ENCODE data around the gene TMEM217.
"Not testable (repeated sequence)": the region's sequence is repeated elsewhere in the genome, so short reads cannot be mapped to it uniquely, and the experiment has no call there.

The TMEM217 gene

GRCh38 chr6:37257634-37258404 is at the start of gene TMEM217, which contains the start of gene TBC1D22B:
Gene TMEM217 (minus strand): TSS chr6:37258144. CDS start chr6:37219030, 39,114 bp downstream.
Gene TBC1D22B (plus strand): TSS chr6:37257772. CDS start chr6:37257918, 146 bp downstream.
- peak; percentile 86 for DNase-seq

DNA sequence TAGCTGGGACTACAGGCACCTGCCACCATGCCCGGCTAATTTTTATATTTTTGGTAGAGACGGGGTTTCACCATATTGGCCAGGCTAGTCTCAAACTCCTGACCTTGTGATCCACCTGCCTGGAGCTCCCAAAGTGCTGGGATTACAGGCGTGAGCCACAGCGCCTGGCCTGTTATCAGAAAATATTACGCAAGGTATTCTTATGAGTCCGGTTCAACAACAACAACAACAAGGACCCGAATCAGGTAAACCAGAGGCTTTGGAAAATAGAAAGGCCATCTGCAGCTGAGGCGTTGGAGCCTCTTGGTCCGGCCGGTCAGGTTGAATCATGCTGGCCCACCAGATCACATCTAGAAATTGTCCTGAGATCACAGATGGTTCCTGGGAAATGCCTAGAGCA is 49.5 kb upstream of the TMEM217 start:
- not testable (repeated sequence) for DNase-seq

GRCh38 chr6:37306624-37307222 is 48.8 kb upstream of the TMEM217 start:
- DNase-seq: no peak

DNA sequence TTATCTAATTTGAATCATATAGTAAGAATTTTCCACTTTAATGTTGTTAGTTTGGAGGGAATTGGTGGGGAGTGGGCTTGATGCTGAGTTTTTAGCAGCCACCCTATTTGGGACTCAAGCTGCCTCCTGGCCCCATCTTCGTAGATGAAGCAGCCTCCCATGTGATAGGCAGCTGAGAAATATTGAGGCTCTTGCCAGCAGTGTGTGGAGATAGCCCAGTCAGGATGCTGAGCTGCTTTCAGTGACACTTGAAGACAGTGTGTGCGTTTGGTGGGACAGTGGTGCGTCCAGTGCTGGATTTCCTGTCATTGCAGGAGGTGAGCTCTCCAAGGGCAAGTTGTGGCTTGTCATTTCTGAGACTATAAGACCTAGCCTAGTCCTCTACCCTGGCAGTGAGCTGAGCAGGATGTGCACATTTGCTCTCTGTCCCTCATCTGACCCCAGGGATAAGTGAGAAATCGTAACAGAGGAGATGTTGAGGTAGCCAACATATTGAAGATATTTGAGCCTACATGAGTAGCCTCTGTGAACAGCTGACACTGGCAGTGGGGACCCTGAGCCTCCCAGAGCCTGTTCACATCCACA is 48.0 kb upstream of the TMEM217 start:
- no peak for DNase-seq

GRCh38 chr6:37304766-37305165 is 46.8 kb upstream of the TMEM217 start:
- DNase-seq: no peak

DNA sequence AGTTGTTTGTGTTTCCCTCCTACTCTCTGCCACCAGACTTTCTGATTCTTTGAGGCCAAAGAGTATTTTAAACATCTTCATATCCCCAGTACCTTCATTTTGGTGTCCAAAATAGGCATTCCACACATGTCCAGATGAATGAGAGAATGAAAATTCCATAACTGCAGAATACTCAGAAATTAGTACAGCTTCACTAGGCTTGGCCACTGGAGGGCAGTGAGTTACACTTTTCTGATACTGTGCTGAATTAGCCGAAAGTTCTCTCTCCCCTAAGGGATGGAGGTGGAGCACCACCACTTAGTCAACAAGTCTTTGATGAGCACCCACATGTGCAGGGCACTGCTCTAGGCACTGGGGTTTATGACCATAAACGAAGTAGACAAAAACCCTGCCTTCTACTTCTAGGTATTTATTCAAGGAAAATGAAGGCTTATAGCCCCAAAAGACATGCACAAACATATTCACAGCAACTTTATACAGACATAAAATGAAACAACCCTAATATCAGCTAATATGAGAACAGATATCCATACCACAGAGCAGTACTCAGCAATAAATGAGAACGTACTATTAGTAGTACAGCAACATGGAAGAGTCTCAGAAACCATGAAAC is 46.1 kb upstream of the TMEM217 start:
- no peak for DNase-seq

DNA sequence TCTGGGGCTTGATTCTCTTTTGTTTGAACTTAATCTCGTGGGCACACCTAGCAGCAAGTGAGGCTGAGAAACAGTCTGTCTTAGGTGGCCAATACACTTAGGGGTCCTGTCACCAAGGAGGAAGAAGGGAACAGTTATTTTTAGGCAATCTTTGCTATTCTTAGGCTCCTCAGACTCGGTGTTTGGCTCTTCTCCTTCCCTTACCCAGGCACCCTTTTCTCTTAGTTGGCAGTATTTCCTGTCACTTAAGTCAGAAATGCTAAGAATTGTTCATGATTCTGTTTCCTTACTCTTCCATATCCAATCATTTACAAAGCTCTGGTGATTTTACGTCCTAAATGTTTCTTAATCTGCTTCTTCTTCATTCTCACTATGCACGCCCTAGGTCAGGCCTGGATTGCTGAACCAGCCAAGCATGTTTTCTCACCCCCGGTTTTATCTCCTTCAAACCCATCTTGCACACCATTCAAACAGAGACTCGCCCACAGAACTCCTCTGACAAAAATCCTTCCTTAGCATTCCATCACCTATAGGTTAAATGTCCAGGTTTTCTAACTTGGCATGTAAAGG is 45.2 kb upstream of the TMEM217 start:
- no peak for DNase-seq

DNA sequence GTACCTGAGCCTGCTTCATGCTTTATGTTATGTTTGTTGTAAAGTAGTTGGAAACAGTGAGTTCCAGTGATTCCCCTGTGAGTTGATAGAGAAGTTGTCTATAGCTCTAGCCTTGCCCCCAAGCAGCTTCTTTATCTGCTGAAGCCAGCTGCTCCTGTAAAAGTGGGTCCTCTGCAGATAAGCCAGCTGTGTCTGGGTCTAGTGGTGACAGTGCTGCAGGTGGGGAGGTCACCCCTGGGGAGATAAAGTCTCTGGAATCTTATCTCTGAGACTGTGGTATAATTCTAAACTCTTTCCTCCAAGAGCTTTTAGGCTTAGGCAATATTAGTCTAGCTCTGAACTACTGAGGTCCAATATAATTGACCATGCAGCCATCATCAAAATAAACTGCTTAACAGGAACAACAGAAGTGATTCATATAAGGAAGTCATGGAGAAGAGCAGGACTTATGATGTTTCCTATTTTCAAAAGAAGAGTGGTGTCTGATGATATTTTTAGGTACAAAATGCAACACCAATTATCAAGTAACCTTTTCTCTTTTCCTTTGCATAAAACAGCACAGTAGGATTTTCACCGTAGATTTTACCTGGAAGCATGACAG is 44.2 kb upstream of the TMEM217 start:
- no peak for DNase-seq

- DNase-seq: no peak
Measured at GRCh38 chr6:37299990-37300389, 42.0 kb upstream of the TMEM217 start.

DNA sequence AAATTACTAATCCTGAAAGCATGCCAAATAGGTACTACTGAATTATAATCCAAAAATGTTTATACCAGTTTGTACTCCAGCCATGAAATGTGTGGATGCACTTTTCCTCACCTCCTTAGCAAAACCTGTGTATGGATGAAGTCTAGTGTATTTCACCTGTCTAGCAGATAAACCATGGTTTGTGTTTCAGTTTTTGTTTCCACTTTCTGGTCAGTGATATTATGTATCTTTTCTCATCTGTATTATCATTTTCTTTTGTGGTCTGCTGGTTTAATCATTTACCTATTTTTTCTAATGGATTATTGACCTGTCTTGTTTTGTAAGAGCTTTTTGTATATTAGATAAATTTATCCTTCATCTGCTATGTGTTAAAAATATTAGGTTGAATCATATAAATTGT is 41.0 kb upstream of the TMEM217 start:
- no peak for DNase-seq

- not testable (repeated sequence) for DNase-seq
Measured at GRCh38 chr6:37297637-37298036, 39.7 kb upstream of the TMEM217 start.

GRCh38 chr6:37293426-37293825 is 35.5 kb upstream of the TMEM217 start:
- DNase-seq: no peak

DNA sequence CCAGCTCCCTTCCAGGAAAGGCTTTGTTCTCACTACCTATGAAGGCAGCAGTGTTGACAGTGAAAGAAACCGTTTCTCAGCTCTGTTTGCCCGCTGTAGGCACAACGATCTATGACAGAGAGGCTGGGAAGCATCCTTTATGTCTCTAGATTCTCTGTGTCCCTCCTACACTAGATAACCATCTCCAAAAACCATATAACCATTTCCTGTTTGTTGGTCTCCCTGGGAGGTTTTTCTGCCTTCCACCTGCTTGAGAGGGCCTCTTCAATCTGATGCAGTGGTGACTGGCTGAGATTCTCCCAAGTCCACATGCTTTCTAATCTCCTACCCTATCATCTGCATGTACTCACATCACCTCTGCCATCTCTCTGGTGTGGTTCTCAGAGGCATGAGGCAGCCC is 32.0 kb upstream of the TMEM217 start:
- DNase-seq: no peak

DNA sequence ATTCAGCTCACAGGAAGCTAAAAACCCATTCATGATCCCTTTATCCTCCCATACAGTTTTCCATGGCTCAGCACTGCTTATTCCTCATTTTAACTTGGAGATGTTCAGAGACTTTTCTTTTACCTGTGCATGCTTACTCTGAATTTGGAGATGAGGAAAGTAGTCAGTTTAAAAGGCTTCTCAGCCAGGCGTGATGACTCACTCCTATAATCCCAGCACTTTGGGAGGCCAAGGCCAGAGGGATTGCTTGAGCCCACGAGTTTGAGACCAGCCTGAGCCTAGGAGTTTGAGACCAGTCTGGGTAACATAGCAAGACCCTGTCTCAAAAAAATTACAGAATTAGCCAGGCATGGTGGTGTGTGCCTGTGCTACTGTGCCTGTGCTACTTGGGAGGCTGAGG is 30.3 kb upstream of the TMEM217 start:
- DNase-seq: no peak

DNA sequence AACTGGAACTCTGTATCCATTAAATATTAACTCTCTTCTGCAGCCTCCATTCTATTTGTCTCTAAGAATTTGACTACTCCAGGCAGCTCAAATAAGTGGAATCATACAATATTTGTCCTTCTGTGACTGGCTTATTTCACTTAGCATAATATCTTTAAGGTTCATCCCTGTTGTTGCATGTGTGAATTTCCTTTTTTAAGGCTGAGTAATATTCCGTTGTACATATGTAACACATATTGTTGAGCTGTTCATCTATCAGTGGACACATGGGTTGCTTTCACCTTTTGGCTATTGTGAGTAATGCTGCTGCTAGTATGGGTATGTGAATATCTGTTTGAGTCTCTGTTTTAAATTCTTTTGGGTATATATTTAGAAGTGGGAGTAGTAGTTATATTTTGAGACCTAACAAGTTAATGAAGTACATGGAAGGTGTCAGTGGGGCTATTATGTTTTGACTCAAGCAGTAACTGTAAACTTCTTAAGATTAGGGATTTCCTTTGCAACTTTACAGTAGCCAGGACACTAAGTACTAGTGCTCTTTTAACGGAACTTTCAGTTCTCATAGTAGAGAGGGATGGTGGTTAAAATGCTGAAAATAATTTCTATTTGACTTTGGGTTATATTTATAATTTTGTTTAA is 29.7 kb upstream of the TMEM217 start:
- no peak for DNase-seq

DNA sequence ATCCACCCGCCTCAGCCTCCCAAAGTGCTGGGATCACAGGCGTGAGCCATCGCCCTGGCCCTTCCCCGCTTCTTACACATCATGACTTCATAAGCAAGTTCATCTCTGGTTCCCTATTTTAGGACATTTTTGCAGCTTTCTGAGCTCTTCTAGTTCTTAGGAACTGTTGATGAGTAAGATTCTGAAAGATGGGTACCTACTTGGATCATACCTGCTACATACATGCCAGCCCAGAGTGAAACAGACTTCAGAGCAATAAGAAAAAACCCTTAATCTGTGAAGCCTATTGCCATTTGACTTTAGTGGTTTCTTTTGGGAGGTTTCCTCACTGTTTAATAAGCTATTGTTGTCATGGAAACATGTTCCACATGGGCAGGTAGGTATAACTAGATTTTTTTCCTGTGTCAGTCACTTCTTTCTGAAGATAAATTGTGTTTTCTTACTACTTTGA is 27.9 kb upstream of the TMEM217 start:
- no peak for DNase-seq

- DNase-seq: no peak
Measured at GRCh38 chr6:37284781-37285180, 26.8 kb upstream of the TMEM217 start.

- no peak for DNase-seq
Measured at GRCh38 chr6:37283671-37284151, 25.8 kb upstream of the TMEM217 start.

GRCh38 chr6:37283268-37283667 is 25.3 kb upstream of the TMEM217 start:
- no peak for DNase-seq

- no peak for DNase-seq
Measured at GRCh38 chr6:37282371-37282770, 24.4 kb upstream of the TMEM217 start.

- DNase-seq: no peak
Measured at GRCh38 chr6:37280162-37280887, 22.4 kb upstream of the TMEM217 start.
